PFSK-1 (cell line): Measurements from ENCODE around the gene GMDS.

Source experiments
- FOXP2 ChIP-seq: optimal IDR thresholded peaks from 2 replicates; pipeline ENCODE3; 2011; ENCODE audit warnings: borderline replicate concordance, control low read depth, inconsistent platforms; ENCODE audit not compliant: insufficient read depth; ENCODE audit errors: extremely low read length, extremely low read depth
- POLR2AphosphoS5 ChIP-seq: IDR thresholded peaks from 2 replicates; pipeline ENCODE4 v1.6.1; 2012; ENCODE audit warnings: low read depth, mild to moderate bottlenecking, control low read depth, low read length, moderate library complexity
- REST ChIP-seq, 2 experiments: IDR thresholded peaks; 2 replicates each; pipeline versions ENCODE4 v1.6.1 to v1.8.0; 2011 to 2012; ENCODE audit warnings: low read depth in 2 of 2, low read length in 2 of 2, control low read depth in 1 of 2, inconsistent platforms in 1 of 2, mild to moderate bottlenecking in 1 of 2, moderate library complexity in 1 of 2; ENCODE audit not compliant: insufficient read depth in 1 of 2
- SIN3A ChIP-seq: IDR thresholded peaks from 2 replicates; pipeline ENCODE4 v1.6.1; 2012; ENCODE audit warnings: mild to moderate bottlenecking, low read length, moderate library complexity, borderline replicate concordance; ENCODE audit not compliant: insufficient read depth
- TAF1 ChIP-seq: IDR thresholded peaks from 2 replicates; pipeline ENCODE4 v1.6.1; 2012; ENCODE audit warnings: low read length, control low read depth, borderline replicate concordance; ENCODE audit not compliant: insufficient read depth

GMDS gene

GRCh38 chr6:1715336-1715735, 530.1 kb downstream of the GMDS start:
- TF ChIP-seq POLR2AphosphoS5 (no peak), REST (IDR thresholded peaks at IDR 0.05; ENCODE audit: insufficient read depth in 1 of 2, low read depth in 2 of 2, low read length in 2 of 2) (no peak), TAF1 (no peak), SIN3A (no peak), FOXP2 (no peak)

DNA sequence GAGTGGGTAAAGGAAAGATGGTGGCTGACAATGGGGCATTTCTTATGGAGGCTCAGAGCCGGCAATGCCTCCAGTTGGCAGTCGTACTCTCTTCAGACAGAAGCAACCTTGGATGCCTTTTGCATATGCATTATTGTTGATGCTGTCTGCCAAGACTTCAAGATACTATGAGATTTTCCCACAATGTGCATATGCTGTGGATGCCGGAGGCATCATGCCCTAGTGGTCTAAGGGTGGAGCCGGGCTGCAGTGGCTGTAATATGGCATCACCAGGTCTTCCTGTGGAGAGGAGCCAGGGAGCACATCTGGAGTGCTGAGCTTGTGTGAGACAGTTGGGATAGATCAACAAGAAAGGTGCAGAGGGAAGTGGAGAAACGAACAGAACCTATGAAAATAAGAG, 530.8 kb downstream of the GMDS start:
- no peak for TF ChIP-seq FOXP2
- TF ChIP-seq REST (IDR thresholded peaks at IDR 0.05; ENCODE audit: insufficient read depth in 1 of 2, low read depth in 2 of 2, low read length in 2 of 2) = no peak
- no peak for TF ChIP-seq TAF1
- TF ChIP-seq SIN3A = no peak
- no peak for TF ChIP-seq POLR2AphosphoS5

GRCh38 chr6:1713016-1713600, 532.3 kb downstream of the GMDS start:
- TF ChIP-seq SIN3A (no peak), TAF1 (no peak), FOXP2 (no peak), POLR2AphosphoS5 (no peak), REST (IDR thresholded peaks at IDR 0.05; ENCODE audit: insufficient read depth in 1 of 2, low read depth in 2 of 2, low read length in 2 of 2) (no peak)

DNA sequence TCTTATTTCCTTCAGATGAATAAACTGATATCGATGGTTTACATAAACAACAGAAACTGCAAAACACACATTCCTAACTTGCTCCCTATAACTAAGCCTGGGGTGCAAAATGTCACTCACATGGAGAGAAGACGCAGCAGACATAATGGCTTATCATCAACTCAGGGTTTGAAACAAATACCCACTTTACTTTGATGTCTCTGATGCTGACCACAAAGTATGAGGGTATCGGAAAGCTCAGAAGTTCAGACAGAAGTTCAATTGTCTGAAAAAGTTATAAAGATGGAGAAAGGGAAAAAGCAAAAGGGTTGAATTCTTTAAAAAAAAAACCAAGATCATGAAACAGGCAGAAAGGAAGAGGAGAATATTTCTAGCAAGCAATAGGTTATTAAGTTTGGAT, 533.0 kb downstream of the GMDS start:
- no peak for TF ChIP-seq POLR2AphosphoS5
- TF ChIP-seq FOXP2 = no peak
- no peak for TF ChIP-seq SIN3A
- no peak for TF ChIP-seq TAF1
- TF ChIP-seq REST (IDR thresholded peaks at IDR 0.05; ENCODE audit: insufficient read depth in 1 of 2, low read depth in 2 of 2, low read length in 2 of 2) = no peak
